Raji (cell line): ENCODE data around the gene ULK4.

Experiments used
- POLR2A ChIP-seq: IDR thresholded peaks from 2 replicates; pipeline ENCODE4 v1.6.1; 2011; ENCODE audit warnings: low read depth, low read length, control low read depth; ENCODE audit not compliant: insufficient read depth

The ULK4 gene

DNA sequence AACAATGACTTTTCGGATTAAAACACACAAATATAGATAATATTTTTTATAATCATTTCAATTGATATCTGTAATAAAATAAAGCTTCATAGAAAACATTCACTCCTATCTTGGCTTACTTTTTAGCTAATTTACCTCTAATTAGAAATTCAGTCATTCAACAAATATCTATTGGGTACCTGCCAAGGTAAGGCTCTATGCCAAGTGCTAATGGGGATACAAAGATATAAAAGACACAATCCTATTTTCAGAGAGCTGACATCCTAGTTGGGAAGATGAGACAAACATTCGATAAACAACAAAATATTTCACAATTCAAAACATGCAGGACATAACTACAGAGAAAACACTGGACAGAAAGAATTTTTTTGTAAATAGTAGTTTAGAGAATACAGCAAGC is 63.3 kb downstream of the ULK4 start:
- no peak for TF ChIP-seq POLR2A

- TF ChIP-seq POLR2A = no peak
Measured at GRCh38 chr3:41893977-41894376, 67.9 kb downstream of the ULK4 start.

GRCh38 chr3:41888368-41889076 is 73.4 kb downstream of the ULK4 start:
- TF ChIP-seq POLR2A = no peak

GRCh38 chr3:41882956-41883355 is 78.9 kb downstream of the ULK4 start:
- no peak for TF ChIP-seq POLR2A

- no peak for TF ChIP-seq POLR2A
Measured at GRCh38 chr3:41881233-41881821, 80.6 kb downstream of the ULK4 start.

DNA sequence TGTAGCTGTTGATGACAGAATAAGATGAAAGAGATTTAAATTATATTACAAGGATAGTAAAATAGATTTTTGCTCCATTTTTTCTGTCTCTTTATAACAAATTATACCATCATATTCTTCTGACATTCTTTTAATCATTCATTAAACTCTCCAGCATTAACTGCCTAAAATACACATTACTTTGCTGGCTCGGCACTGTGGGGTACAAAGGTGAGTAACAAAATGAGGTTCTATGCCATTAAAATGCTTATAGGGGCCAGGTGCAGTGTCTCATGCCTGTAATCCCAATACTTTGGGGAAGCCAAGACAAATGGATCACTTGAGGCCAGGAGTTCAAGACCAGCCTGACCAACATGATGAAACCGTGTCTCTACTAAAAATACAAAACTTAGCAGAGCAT is 81.5 kb downstream of the ULK4 start:
- no peak for TF ChIP-seq POLR2A

GRCh38 chr3:41874022-41874421 is 87.9 kb downstream of the ULK4 start:
- TF ChIP-seq POLR2A = no peak

DNA sequence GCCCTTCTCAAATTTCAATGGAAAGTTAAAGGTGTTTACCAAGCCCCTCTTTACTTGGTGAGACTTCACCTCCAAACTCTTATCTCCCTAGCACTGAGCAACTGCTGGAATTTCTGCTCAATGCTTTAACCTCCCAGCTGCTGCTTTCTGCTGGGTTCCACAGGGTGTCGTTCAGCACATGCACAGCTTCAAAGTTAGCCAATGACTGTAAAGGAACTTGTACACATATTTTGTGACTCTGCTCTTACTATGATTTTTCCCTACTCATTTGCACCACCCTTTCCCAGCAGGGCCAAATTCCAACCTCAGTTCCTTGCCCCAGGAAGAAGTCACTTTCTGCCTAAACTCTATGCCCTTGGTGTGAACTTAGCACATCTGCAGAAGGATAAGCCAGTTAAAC is 89.7 kb downstream of the ULK4 start:
- no peak for TF ChIP-seq POLR2A

DNA sequence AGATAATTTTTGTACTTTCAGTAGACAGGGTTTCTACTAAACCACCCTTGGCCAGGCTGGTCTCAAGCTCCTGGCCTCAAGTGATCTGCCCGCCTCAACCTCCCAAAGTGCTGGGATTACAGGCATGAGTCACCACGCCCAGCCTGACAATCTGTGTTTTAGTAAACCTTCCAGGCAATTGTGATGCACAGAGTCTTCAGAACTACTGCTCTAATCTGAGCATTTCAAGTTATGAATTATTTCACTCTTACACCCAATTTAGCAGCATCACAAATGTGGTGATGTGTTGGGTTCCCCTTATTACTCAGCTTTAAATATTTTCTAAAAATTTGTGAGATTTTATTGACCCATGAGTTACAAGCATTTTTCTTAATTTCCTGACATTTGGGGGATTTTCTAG is 94.4 kb downstream of the ULK4 start:
- no peak for TF ChIP-seq POLR2A

GRCh38 chr3:41866298-41866697 is 95.6 kb downstream of the ULK4 start:
- TF ChIP-seq POLR2A = no peak

DNA sequence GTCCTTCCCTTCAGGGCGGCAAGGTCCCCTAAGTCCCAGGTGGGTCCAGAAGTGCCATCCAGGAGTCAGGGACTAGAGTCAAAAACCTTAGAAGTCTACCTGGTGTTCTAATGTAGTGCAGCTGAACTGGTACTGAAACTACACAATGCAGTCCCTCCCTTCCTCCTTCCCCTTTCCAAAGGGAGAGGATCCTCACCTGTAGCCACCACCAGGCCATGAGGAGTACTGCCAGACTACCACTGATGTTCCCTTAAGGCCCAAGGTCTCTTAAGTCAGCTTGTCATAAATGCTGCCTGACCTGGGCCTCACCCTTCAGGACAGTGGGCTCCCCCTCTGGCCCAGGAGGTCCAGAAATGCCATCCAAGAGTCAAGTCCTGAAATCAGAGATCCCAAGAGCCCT is 98.9 kb downstream of the ULK4 start:
- TF ChIP-seq POLR2A = no peak

- no peak for TF ChIP-seq POLR2A
Measured at GRCh38 chr3:41854956-41855355, 106.9 kb downstream of the ULK4 start.

DNA sequence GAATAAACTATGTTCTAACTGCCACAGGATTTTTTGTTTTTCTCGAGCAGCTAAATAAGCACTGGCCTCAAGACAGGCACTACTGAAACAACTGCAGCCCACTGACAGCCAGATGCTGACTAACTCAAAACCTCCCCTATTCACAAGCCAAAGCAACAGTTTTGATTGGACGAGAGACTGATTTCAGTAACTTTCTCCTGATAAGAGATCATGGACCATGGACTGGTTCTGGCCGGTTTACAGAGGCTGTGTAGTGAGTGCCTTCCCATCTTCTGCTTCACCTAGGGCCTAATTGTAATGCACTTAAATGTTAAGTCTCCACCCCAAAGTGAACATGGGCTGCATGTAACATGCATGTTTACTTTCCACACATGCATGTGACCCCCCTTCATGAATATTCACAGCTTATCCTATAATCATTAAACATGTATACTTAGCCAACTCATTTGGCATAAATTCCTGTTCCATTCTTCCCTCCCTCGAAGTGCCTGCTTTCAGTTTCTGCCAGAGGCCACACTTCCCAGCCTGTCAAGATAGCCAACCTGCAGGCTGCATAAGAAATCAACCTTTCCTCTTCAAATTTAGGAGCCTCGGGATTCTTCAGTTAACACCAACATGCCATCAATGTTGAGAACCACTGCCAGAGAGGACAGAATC is 108.2 kb downstream of the ULK4 start:
- TF ChIP-seq POLR2A = no peak

- no peak for TF ChIP-seq POLR2A
Measured at GRCh38 chr3:41848753-41849574, 112.9 kb downstream of the ULK4 start.

- TF ChIP-seq POLR2A = no peak
Measured at GRCh38 chr3:41847679-41848078, 114.2 kb downstream of the ULK4 start.
